ENCODE measurements around the gene RNF220. TPM values are rescaled to one million over a fixed set of nuclear protein-coding genes. Genes with fewer than 3 reads are reported as not detected.

The RNF220 gene
- total and polyA plus RNA-seq, 12 donors = 41.8 to 82.5 (median 58.0) TPM

DNA sequence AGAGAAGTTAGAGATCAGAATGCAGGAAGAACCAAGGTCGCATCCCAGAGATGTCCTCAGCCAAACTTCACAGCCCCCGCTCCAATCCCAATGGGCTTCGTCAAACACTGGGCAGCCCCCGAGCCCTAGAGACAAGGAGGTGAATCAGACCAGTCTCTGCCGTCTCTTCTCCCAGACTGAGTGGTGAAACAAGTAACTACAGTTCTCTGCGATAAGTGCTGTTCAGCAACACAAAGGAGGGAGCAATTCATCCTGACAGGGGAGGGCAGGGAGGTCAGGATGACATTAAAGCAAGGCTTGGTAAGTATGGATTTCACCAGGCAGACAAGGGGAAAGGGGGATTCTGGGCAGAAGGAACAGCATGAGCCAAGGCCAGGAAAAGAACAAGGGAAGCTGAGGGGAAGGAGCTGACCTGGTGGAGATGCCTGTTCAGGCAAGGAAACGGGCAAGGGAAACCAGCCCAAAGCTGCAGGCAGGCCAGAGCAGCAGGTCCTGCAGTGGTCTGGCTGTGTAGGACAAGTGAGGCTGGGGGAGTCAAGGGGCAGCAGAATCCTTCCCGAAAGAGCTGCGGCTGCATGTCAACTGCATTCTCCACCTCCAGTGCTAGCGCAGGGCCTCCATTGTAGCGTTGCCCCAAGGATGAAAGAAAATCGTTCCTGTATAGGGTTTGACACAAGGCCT is 36.4 kb upstream of the RNF220 start:
- Histone ChIP-seq H3K36me3 (no peaks in the 10 kb centered on the region), H3K27me3 (peaks cover 0 to 13% (median 0%) of the 10 kb centered on the region in 7 donors), H3K27ac (no peak overlapping the region), H3K4me1 (no peaks in the 10 kb centered on the region), H3K9me3 (no peaks in the 10 kb centered on the region), H3K4me3 (no peak overlapping the region)
- no peak for DNase-seq
- TF ChIP-seq, protein P1, sequence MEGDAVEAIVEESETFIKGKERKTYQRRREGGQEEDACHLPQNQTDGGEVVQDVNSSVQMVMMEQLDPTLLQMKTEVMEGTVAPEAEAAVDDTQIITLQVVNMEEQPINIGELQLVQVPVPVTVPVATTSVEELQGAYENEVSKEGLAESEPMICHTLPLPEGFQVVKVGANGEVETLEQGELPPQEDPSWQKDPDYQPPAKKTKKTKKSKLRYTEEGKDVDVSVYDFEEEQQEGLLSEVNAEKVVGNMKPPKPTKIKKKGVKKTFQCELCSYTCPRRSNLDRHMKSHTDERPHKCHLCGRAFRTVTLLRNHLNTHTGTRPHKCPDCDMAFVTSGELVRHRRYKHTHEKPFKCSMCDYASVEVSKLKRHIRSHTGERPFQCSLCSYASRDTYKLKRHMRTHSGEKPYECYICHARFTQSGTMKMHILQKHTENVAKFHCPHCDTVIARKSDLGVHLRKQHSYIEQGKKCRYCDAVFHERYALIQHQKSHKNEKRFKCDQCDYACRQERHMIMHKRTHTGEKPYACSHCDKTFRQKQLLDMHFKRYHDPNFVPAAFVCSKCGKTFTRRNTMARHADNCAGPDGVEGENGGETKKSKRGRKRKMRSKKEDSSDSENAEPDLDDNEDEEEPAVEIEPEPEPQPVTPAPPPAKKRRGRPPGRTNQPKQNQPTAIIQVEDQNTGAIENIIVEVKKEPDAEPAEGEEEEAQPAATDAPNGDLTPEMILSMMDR (IDR thresholded peaks at IDR 0.05) = no peak
- intact Hi-C loops (cut with DNase I) = no loop called here
- ATAC-seq = no peak
- 80 to 83% methylated on average over 12 of the region's 12 CpGs for WGBS, 2 donors

DNA sequence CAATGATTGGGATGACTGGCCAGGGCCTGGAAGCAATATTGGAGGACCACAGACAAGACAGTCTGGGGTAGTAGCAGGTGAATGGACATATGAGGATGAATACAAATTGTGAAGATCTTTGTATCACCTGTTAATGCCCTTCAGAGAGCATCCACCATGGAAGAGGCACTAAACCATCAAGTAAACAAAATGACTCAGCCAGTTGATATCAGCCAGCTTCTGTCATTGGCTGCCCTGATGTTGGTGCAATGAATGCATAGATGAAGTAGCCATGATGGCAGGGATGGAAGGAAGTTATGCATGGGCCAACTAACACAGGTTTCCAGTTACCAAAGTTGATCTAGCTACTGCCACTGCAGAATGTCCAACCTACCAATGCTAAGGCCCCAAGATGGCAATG is 33.8 kb upstream of the RNF220 start:
- intact Hi-C loops (cut with DNase I) = loop anchor here in 3 of 10 donors (10.0 kb wide), 1 partner anchor 134 kb away; no protein-coding TSS in a partner anchor
- H3K27ac ChIP-seq = no peak overlapping the region
- no peak overlapping the region for H3K4me3 ChIP-seq
- H3K4me1 ChIP-seq = no peaks in the 10 kb centered on the region
- H3K36me3 ChIP-seq = no peaks in the 10 kb centered on the region
- no peaks in the 10 kb centered on the region for H3K9me3 ChIP-seq
- H3K27me3 ChIP-seq = peaks cover 0 to 8% (median 0%) of the 10 kb centered on the region in 7 donors
- ATAC-seq (no peak), DNase-seq (no peak)
- TF ChIP-seq, protein P1 (IDR thresholded peaks at IDR 0.05) = no peak

DNA sequence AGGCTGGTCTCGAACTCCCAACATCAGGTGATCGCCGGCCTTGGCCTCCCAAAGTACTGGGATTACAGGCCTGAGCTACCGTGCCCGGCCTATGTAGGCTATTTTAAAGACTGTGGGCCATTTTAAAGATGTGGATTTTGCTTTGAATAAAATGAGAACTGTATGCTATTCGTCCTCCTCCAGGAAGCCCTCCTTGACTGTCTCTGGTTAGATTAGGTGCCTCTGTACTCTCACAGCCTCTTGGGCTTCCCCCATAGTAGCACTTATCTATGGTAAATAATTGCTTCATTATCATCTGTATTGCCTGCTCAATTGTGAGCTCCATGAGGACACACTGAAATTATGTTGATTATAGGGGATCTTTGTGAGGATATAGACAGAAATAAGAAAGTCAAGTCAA is 29.5 kb upstream of the RNF220 start:
- Histone ChIP-seq H3K4me1 (no peaks in the 10 kb centered on the region), H3K27me3 (no peaks in the 10 kb centered on the region), H3K27ac (no peak overlapping the region), H3K36me3 (no peaks in the 10 kb centered on the region), H3K9me3 (no peaks in the 10 kb centered on the region), H3K4me3 (no peak overlapping the region)
- DNase-seq (no peak), ATAC-seq (no peak)
- intact Hi-C loops (cut with DNase I) = loop anchor here in 7 of 10 donors (5.0 to 10.0 kb wide), 4 partner anchors 127 to 277 kb away; no protein-coding TSS in a partner anchor
- WGBS, 2 donors = 95 to 98% methylated on average over 6 of the region's 6 CpGs
- TF ChIP-seq, protein P1 (IDR thresholded peaks at IDR 0.05) = no peak

DNA sequence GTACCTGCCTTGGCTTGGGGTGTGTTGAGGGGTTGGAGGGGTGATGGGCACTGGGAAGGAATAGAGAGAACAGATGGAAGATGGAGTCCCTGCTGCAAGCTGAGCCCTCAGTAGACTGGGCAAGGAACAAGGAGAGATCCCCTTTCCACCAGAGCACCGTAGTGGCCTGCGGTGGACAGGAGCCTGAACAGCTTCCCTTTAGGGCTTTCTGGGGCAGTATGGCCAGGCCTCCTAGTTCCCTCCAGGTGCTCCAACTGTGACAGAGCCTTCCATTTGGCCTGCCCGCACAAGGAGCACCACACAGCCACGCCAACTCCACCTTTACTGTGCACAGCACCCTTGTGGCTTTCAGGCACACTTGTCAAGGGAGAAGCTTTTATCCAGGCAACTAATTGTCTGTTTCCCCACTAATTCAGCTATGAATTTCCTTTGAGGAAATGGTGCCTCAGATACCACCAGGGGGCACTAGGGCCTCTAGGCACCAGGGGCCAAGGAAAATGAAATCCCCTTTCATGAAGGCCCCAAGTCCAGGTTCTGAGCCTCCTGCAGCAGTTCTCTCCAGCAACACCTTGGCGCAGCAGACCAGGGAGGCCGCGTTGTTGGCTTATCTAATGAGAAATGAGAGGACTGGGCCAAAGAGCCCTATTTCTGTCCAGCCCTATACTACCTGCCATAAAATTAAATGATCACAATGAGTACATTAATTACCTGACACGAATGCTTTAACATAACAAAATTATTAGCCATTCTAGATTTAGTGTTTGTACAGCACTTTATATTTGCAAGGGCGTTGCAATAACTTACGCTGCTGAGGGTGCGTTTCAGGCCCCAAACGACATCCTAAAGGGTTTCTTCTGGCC is 26.9 kb upstream of the RNF220 start:
- intact Hi-C loops (cut with DNase I) = loop anchor here (1.0 to 10.0 kb wide), 9 partner anchors 123 to 274 kb away; no protein-coding TSS in a partner anchor
- Histone ChIP-seq H3K27ac (no peak overlapping the region), H3K9me3 (no peaks in the 10 kb centered on the region), H3K4me1 (no peaks in the 10 kb centered on the region), H3K36me3 (no peaks in the 10 kb centered on the region), H3K4me3 (no peak overlapping the region), H3K27me3 (no peaks in the 10 kb centered on the region)
- peak in 6 of 8 donors; percentile 25 to 62 (median 46) for ATAC-seq
- peak; percentile 15 to 51 for DNase-seq
- WGBS, 2 donors = 59 to 67% methylated on average over 12 of the region's 12 CpGs
- TF ChIP-seq, protein P1 (IDR thresholded peaks at IDR 0.05) = peak; percentile 63 to 85 (median 79)

Data from heart right ventricle (tissue), 16 donors.